Pons (tissue), 1 donor: ENCODE data around the gene USP48.
A peak's percentile ranks its signal among the peaks of the same experiment; 100 is the strongest.

Experiments used
- DNase-seq: peaks from one replicate; pipeline ENCODE4 v3.0.0-alpha.2; 2016; ENCODE audit warnings: low spot score

Gene USP48

DNA sequence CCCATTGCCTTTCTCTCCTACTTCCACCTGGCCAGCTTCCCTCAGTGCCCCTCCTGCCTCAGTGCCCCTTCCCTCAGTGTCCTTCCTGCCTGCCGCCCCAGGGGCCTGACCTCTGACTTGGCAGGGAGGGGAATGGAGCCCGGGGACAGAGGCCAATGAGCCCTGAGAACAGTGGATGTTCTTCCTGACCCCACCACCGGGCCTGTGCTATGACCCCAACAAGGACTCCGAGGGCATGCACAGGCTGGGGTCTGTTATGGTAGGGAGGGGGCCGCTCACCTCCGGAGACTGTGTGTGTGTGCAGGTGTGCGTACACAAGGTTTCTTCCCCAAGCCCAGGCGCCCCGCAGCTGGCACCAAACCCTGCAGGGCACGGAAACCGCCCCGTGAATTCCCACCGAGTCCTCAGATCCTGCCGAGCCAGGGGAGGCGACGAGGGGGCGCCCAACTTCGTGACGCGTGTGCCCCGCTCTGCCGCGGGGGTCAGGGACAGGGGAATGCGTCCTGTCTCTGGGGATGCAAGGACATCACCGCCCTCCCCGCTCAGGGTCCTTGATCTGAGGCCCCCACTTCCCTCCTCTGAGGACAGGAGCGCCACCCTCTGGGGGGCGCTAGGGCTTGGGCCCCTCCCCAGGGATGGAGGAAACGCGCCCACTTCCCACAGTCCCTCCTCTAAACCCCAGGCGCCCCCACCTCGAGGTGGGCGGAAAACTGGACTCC lies 114.6 kb downstream of the USP48 start:
- DNase-seq = no peak

DNA sequence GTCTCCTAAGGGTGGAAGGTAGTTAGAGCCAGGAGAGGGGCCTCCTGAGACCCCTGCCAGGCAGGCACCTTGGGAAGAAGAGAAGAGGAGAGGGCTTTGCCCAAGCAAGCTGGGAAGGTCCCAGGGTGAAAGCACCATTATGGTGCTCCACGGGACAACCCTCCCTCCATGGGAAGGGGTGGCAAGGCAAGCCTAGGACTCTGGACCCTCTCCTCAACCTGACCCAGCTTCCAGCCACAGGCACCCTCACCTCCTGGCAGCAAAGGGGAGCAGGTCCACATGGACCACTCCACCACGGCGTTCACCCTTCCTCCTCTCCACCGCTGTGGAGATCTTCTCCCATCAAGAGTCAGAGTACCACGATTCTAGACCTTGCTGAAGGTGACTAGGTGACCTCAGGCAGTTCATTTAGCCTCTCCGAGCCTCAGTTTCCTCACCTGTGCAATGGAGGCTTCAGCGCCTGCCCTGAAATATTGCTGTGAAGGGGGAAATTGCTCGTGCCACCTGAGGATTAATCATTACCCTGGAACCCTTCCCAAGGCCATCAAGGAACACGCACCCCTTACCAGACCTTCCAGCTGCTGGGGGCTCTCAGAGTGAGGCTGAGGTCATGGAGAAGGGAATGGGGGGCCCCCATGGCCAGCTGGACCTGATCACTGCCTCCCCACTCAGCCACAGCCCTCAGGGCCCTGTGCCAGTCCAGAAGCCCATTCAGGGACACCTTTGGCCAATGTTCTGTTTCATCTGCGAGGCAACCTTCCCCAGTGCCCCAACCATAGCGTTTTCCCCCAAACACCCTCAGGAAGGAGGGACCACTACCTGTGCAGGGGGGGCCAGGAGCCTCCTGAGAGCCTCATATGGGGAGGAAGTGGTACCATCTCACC lies 115.4 kb downstream of the USP48 start:
- DNase-seq = no peak

DNA sequence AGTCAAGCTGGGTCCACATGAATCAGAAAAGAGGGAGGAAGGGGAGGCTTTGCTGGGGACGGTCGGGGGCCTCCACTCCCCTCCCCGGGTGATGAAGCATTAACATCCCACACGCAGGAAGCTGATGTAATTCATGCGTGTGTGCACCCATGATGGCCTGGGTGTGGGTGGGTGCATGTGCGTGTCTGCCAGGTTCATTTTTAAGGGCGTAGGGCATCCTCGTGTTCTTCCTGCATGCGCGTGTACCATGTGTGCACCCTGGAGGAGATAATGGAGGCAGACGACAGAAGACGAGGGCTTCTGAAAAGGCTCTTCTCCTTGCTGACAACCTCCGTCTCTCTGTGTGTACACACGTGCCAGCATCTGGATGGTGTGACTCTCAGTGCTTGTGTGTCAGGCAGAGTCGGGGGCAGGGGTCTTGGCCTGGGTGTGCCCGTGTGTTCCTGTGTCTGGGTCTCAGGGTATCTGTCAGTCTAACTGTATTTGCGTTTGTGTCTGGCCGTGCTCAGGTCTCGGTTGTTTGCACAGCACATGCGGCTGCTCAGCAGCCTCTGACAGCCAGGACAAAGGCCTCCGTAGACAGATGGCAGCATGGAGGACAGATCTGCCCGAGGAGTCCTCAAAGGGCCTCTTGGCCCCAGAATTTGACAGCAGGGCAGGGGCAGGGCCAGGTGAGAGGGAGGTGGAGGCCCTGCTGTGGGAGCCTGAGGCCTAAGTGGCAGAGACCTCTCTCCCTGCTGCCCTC lies 116.2 kb downstream of the USP48 start:
- no peak for DNase-seq

DNA sequence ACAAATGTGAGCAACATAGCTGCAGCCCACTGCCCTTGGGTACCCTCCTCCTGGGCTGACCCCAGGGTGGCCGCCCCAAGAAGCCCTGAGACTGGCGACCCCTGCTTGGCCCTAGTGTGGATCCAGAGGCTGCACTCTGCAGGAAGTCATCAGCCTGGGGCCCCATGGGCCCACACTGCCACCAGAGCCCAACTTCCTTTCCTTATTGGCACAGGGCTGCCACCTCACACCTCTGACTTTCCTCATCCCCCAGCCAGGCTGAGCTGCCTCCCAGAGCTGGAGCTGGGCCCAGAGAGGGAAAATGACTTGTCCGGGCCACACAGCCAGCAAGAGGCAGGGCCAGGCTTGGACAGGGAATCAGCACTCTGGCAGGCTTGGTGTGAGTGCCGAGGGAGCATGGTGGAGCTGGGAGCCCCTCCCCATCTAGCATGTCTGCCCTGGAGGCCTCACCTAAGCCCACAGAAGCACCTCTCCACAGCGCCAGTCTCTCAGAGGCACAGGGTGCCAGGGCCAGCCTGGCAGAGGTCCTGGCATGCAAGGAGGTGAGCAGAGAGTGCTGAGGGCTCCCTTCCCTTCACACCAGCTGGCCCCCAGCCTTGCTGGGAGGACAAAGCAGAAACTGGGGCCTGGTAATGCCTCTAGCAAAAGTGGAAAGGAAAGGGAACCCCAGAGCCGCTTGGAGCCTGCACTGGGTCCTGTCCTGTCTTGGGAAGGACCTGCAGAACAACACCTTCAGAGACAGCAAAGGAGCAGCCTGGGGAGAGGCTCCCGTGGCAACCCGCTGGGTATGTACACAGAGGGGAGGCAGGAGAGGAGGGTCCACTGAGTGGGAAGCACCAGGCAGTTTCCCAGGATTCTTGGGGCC lies 117.0 kb downstream of the USP48 start:
- no peak for DNase-seq

DNA sequence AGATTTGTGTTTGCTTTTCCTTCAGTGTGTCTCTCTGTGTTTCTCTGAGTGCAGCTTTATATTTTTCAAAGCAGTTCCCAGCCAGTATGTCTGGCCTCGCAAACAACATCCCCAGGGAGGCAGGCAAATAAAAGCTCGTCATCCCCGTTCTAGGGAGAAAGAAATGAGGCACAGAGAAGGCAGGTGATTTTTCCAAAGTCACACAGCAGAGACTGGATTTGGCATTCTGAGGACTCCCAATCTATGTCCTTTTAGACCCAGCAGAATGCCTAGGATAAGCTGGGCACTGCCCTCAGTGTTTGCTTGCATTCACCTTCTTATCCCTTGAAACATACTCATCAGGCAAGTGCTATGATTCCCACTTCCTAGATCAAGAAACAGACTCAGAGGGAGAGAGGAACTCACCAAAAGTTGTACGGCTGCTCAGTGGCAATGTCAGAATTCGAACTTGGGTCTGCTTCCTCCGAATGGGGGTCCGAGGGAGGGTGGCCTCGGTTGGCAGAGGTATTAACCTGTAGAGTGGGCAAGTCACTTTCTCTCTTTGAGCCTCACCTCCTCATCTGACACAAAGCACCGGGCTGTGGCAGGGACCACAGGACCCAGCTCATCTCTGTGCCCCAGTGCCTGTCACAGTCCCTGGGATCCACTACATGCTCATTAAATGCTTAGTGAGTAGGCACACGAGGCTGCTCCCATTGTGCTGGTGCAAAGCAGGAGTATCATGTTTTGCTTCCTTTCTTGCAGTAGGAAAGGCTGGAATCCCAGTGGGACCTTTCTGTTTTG lies 118.0 kb downstream of the USP48 start:
- DNase-seq = no peak

DNA sequence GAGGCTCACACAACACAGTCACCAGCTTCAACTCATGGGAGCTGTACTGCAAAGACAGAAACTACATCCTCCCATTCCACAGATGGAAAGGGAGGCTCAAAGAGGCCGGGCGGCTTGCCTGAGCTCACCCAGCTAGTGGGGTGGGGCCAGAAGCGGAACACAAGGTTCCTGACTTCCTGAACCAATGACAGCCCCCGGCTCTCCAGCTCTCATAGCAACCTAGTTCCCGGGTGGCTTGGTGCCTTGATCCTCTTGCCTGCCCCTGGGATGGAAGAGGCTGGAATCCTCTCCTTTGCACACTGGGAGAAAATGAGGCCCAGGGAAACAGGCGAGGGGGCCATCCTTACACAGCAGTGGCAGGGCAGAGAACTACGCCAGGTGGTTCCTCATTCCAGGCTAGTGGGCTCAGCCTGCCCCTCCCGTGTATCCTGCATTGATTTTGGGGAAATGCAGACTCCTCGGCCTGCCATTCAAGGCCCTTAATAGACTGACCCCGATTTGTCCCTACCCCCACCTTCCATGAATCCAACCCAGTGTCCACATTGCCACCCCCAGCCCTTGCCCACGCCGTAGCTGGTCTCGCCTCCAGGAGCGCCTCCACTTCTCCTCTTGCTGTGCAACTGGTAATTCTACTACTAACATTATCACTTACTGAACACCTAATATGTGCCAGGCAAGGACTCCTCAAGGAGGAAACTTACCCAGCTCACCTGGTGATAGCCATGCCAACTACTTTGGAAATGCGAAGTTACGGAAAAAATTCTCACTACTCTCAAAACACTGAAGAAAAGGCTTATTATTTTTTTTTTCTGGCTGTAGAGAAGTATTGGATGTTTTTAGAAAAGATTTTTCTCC lies 118.8 kb downstream of the USP48 start:
- DNase-seq = no peak

DNA sequence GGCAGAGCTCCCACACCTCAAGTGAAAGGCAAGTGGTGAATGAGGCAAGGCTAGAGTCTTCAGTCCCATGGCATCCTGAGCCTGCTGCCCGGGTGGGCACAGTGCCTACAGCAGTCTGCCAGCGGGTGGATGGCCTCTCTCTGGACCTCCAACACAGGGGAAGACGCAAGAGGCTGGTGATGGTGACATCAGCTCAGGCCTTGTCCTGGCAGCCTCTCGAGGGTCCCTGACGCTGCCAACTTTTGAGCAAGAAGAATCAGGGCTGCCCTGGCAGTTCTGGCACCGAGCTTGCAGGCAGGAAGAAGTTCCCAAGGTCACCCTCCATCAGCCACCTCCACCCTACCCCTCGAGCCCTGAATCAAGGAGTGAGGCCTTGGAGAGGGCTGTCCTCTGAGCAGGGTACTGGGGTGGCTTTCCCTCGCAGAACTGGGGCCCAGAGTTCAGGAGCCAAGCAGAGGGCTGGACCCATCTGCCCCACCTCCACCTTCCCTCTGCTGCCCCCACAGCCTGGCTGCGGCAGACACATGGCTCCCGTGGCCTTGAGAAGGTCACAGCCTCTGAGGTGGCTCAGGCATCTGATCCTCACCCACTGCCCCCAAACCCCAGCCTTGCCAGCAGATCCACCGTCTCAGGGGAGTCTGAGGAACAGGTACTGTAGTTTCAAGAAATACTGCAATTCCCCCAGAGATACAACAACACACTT lies 119.5 kb downstream of the USP48 start:
- peak; percentile 60 for DNase-seq

DNA sequence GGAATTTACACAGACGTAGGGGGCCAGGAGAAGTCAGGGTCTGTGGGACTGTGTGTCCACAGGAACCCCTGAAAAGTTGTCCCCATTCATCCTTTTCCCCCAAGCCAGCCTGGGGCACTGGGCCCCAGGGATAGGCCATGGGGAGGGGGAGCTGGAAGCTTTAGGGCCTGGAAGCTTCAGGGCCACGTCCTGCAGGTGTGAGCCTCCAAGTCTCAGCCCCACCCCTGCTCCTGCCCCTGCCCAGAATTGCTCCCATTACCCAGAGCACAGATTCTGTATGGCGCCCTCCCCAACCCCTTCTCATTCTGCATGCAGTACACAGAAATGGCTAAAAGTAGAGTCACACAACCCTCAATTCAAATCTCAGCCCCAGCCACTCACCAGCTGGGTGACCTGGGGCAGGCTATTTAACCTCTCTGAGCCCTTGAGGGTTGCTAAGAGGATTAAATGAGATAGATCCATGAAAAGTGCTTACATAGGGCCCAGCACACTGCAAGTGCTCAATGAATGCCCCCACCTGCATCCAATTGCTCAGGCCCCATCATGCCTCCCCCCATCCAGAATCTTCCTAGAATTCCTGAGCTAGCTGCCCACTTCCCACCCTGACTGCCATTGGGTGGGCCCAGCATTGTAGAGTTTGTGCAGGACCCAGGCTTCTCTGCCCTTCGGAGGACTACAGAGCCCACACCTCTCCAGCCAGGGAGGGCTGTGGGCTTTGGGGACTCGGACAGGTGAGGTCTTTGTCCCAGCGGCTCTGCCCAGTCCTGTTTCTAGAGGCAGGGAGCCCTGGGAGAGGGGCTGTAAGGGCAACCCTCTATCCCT lies 120.3 kb downstream of the USP48 start:
- no peak for DNase-seq

DNA sequence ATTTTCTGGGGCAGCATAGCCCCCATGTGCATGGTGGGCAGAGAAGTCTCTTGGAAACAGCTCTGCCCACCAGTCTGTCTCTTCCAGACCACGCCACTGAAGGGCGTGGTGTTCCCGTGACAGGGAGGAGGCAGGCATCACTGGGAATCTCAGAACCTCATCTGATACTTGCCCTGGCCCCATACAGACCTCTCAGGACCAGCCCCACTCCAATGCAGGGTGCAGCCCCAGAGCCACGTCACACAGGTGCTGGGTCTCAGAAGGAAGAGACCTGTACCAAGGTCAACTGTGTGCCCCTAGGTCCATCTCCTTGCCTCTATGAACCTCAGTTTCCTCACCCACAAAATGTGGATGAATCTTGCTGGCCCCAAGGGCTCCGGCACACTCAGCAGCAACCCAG lies 121.1 kb downstream of the USP48 start:
- no peak for DNase-seq

DNA sequence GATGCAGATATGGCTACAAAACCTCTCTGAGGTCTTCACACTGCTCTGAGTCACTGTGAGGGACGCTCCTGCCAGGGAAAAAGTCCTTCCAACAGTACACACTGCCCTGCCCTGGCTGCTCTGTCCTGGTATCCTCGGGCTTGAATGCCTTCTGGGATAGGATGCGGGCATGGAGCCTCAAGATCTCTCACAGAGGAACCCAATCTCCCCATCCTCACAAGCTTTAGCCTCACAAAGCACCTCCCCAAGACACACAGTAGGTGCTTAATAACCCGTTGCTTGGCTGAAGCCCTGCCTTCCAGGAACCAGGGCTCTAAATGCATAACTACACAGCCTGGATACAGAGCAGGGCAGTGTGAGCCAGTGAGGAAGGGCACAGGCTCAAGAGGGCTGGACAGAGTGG lies 123.0 kb downstream of the USP48 start:
- DNase-seq = no peak

DNA sequence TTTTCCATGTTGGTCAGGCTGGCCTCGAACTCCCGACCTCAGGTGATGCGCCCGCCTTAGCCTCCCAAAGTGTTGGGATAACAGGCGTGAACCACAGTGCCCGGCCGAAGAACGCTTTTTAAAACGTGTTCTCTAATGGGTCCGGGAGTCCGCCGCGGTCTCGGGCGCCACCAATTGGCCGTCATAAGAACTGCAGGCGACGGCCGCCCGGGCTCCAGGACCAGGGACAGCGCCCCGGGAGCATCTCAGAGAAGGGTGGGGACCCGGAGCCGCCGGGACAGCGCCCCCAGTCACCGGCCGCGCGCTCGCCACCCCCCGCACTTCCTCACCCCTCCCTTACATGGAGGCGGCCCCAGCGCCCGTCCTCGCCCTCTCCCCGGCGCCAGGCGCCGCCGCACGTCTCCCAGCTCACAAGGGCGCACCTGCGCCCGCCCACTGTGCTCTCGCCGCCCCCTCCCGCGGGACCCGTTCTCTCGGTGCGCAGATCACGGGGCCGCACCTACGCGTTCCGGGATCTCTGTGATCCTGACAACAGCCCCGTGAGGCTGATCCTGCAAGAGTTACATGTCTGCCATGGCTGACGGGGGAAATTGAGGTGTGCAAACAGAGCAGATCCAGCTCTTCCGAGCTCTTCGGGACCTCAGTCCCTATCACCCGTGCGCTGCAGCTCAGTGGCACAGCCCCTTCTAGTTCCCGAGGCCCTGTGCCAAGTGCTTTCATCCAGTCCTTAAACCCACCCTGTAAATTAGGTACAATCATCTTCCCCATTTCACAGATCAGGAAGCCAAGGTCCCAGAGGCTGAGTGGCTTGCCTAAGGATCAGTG lies 123.6 kb downstream of the USP48 start:
- peak; percentile 51 for DNase-seq

DNA sequence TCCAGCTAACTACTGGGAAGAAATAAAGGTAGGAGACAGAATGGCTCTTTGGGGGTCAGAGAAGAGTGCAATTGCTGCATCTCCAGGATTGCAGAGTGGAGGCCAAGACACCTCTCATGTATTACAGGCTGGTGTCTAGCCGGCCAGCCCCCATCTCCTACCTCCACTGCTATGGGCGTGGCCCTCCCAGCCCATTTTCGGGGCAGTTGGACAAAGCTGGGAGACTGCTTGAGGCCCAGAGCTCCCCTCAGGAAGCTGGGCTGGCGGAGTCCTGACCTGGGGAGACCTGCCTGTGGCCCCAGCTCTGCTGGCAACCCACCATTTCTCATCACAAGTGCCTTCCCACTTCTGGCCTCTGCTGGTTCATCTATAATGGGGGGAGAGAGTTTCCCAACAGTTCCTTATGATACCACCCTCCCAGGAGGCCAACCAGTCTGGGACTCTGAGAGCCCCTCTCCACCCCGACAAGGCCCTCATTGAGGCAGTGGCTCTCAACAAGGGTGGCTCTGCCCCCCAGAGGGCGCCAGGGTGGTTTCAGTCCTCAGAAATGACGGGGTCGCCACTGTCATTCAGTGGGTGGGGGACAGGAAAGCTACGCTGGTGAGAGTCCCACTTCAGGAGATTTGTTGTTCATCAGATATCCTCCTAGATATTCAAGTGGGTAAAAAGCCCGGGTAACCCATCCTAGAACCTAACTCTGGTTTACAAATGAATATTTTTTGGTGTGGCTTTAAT lies 125.3 kb downstream of the USP48 start:
- no peak for DNase-seq

DNA sequence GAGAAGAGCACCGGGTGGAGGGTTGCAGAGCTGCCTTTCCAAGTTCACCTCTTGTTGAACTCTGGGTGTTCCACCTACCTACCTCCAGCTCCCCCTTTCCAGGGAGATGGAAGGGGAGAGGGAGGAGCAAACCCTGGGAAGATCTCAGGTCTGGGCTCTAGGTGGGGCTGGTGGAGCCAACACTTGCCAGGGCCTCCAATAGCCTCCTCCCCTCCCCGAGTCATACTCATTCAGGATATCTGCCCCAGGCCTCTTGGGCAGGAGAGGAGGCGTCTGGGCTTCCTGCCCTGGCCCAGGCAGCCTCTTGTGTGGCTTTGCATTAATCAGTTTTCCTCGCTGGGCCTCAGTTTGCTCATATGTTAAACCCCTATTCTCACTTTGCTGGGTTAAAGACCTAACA lies 127.2 kb downstream of the USP48 start:
- peak; percentile 31 for DNase-seq

DNA sequence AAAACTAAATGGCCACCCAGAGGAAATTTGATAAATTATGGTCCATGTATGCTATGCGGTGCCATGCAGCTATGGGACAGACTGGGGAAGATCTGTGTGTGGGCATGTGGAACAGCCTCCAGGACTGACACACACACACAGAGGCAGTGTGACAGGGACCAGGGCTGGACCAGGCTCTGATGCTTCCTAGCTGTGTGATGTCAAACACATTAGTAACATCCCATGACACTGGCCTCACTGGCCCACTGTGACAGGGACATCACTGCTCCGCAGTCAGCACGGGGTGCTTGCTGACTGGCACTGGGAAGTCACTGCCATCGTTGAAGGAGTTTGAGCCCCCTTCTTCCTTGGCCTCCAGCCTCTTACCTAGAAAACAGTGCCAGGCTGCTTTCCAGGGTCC lies 127.7 kb downstream of the USP48 start:
- peak; percentile 70 for DNase-seq

DNA sequence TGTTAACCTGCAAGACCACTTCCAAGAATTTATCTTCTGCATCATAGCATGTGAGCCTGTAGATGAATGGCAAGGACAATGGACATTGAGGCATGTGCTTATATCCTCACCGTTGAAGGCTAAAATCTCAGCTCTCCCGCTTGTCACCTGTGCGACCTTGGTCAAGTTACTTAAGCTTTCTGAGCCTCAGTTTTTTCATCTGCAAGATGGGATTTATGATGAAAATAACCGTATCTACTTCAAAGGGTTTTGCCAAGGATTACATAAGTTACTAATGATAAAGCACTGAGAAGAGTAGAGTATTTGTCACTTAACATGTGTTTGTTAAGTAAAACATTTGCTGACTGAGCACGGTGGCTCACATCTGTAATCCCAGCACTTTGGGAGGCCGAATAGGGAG lies 128.7 kb downstream of the USP48 start:
- no peak for DNase-seq

DNA sequence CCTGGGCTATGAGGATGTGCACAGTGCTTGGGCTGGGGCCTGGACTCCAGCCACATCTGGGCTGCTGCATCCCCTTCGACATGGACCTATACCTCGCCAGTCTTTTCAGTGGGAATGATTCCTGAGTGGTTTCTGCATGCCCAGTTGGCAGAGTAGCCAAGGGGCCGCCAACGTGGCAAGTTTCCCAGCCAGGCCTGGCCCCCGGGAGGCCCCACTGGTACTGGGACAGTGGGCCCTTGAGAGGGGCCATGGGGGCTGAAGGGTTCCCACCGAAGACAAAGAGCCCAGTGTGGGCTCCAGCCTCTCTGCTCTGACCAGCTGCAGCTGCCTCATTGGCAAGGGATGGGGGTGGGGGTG lies 129.2 kb downstream of the USP48 start:
- peak; percentile 91 for DNase-seq
